OCI-LY7 (cell line): ENCODE results near the gene TAS2R10. TPM values are rescaled to one million over a fixed set of nuclear protein-coding genes. Genes with fewer than 3 reads are reported as not detected.

Source experiments
- BruUV-seq: library from RNA; stranded (reverse); fragments of 400-500 nt; replicated peaks from 2 replicates; lab custom pipeline; 2021; lab: Mats Ljungman, UMichigan
- CTCF ChIA-PET: fragments of 300-600 bp; sonication (Branson Sonifier 250); formaldehyde crosslinking; loops from one replicate; lab custom pipeline; 2022; ENCODE audit warnings: antibody characterized with exemption; ENCODE audit not compliant: unreplicated experiment; lab: Charles Lee
- POLR2A ChIA-PET: fragments of 300-600 bp; sonication (Branson Sonifier 250); formaldehyde crosslinking; loops from one replicate; lab custom pipeline; 2022; ENCODE audit warnings: antibody characterized with exemption; lab: Charles Lee
- DNase-seq: peaks from one replicate; pipeline ENCODE4 v3.0.0-alpha.2; 2015; ENCODE audit warnings: low spot score
- H2AFZ ChIP-seq: fragments of 200-600 bp; sonication (generic), shearing (Covaris generic); 2 replicates; pipeline ENCODE4 v1.6.1; 2014; ENCODE audit warnings: mild to moderate bottlenecking, antibody characterized with exemption, low read length, moderate library complexity
- H3K27ac ChIP-seq: fragments of 200-600 bp; sonication (generic); 2 replicates; pipeline ENCODE4 v1.5.1; 2014; ENCODE audit warnings: mixed run types, low read depth, mild to moderate bottlenecking, moderate library complexity, low read length, inconsistent platforms; ENCODE audit not compliant: poor library complexity, severe bottlenecking
- H3K36me3 ChIP-seq: fragments of 200-600 bp; sonication (generic); 2 replicates; pipeline ENCODE4 v1.6.1; 2014; ENCODE audit warnings: mild to moderate bottlenecking, antibody characterized with exemption, low read length, moderate library complexity, mixed read lengths; ENCODE audit not compliant: insufficient read depth
- H3K4me1 ChIP-seq: fragments of 200-600 bp; sonication (generic); 2 replicates; pipeline ENCODE4 v1.5.1; 2014; ENCODE audit warnings: mild to moderate bottlenecking, low read length; ENCODE audit not compliant: insufficient read depth, poor library complexity, severe bottlenecking
- H3K4me2 ChIP-seq: fragments of 200-600 bp; sonication (generic); 2 replicates; pipeline ENCODE4 v1.6.1; 2014; ENCODE audit warnings: mild to moderate bottlenecking, low read length
- H3K4me3 ChIP-seq: fragments of 200-600 bp; sonication (generic); 2 replicates; pipeline ENCODE4 v1.5.1; 2014; ENCODE audit warnings: mild to moderate bottlenecking, low read depth, low read length; ENCODE audit not compliant: poor library complexity, severe bottlenecking
- H3K79me2 ChIP-seq: fragments of 200-600 bp; sonication (generic); 2 replicates; pipeline ENCODE4 v1.6.1; 2016; ENCODE audit warnings: low read depth, mild to moderate bottlenecking, low read length, moderate library complexity, mixed read lengths; ENCODE audit not compliant: insufficient read depth
- H3K9me2 ChIP-seq: fragments of 200-600 bp; sonication (generic); 2 replicates; pipeline ENCODE4 v1.6.1; 2016; ENCODE audit warnings: mild to moderate bottlenecking, low read length, mixed read lengths; ENCODE audit not compliant: insufficient read depth
- H3K9me3 ChIP-seq: fragments of 200-600 bp; sonication (generic); 2 replicates; pipeline ENCODE4 v1.6.1; 2014; ENCODE audit warnings: mild to moderate bottlenecking, mixed run types, low read length, mixed read lengths
- H4K20me1 ChIP-seq: fragments of 200-600 bp; sonication (generic); 2 replicates; pipeline ENCODE4 v1.6.1; 2014; ENCODE audit warnings: mild to moderate bottlenecking, antibody characterized with exemption, low read length, moderate library complexity, mixed read lengths; ENCODE audit not compliant: insufficient read depth
- EZH2phosphoT487 ChIP-seq: fragments of 200-600 bp; sonication (generic); IDR thresholded peaks from 2 replicates; pipeline ENCODE4 v1.6.1; 2018; ENCODE audit warnings: low read depth, borderline replicate concordance, mild to moderate bottlenecking, mixed run types, antibody characterized with exemption, low read length, moderate library complexity, mixed read lengths
- intact Hi-C: fragments of 100-400 bp; cut with micrococcal nuclease; formaldehyde crosslinking; loops from one replicate; pipeline ENCODE4 v1.10.0; 2022; ENCODE audit not compliant: unreplicated experiment
- small RNA-seq: library from RNA; depleted of rRNA; stranded (forward); fragments of <200 nt; gene quantifications from one replicate; pipeline ENCODE3, GENCODE V24; 2014
- total RNA-seq, 2 experiments: library from RNA; depleted of rRNA in 1 of 2; stranded (reverse); fragments of >200 nt in 1 of 2; shearing (Covaris generic) in 1 of 2; gene quantifications; 2 replicates each; pipeline ENCODE4 v1.2.3, GENCODE V29; 2014 to 2022
- TF ChIP-seq, protein P1 (sequence below): fragments of 200-600 bp; sonication (generic); conservative IDR thresholded peaks from 2 replicates; pipeline ENCODE4 v1.5.1; 2014; ENCODE audit warnings: mild to moderate bottlenecking, antibody characterized with exemption, low read length, moderate library complexity, mixed read lengths

TAS2R10 gene
- total RNA-seq, 2 experiments from 2014 or later: 0.50 TPM; not detected in 1

DNA sequence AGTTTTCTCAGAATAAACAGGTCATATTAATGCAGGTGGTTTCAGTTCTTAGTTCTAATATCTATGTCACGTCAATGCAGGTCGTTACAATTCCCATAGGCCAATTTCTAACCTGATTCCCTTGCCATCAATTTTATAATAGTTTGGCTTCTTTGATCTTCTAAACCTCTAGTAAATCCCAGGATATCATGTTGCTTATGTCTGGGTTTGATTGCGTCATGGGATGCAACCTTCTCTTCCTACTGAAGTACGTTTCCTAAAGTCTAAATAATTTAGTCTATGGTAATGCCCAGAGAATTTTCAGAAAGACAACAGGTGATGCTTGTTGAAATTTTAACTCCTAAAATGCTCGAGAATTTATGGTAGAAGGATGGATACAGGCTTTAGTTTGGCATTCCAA, 42.9 kb downstream of the TAS2R10 start:
- POLR2A ChIA-PET: no interaction called here
- no peaks in the 10 kb centered on the region for H3K9me3 ChIP-seq
- TF ChIP-seq, protein P1, sequence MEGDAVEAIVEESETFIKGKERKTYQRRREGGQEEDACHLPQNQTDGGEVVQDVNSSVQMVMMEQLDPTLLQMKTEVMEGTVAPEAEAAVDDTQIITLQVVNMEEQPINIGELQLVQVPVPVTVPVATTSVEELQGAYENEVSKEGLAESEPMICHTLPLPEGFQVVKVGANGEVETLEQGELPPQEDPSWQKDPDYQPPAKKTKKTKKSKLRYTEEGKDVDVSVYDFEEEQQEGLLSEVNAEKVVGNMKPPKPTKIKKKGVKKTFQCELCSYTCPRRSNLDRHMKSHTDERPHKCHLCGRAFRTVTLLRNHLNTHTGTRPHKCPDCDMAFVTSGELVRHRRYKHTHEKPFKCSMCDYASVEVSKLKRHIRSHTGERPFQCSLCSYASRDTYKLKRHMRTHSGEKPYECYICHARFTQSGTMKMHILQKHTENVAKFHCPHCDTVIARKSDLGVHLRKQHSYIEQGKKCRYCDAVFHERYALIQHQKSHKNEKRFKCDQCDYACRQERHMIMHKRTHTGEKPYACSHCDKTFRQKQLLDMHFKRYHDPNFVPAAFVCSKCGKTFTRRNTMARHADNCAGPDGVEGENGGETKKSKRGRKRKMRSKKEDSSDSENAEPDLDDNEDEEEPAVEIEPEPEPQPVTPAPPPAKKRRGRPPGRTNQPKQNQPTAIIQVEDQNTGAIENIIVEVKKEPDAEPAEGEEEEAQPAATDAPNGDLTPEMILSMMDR: no peak
- no peak for TF ChIP-seq EZH2phosphoT487

DNA sequence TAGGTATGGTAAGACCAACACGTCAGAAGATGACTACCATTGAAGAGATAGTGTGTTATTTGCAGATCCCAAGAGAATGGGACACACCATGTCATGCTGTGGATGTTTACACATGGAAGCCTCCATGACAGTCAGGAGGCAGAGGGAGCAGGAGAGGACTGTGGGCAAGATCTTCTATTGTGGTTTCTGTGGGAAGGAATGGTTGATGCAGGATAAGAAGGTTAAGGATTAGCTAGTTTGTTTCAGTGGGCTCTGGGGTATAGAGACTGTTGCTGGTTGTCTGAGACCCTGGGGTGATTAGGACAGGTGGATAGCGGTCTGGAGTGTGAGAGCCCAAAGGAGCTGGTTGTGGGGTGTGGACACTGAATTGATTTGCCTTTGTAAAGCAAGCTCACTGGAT, 47.1 kb downstream of the TAS2R10 start:
- DNase-seq: no peak
- BruUV-seq: no TSS peak
- Histone ChIP-seq H3K9me3 (no peaks in the 10 kb centered on the region), H3K9me2 (no peaks in the 10 kb centered on the region), H3K27ac (no peak overlapping the region), H3K36me3 (no peaks in the 10 kb centered on the region), H2AFZ (no peak overlapping the region), H3K4me3 (no peak overlapping the region), H3K4me2 (no peak overlapping the region), H3K4me1 (no peaks in the 10 kb centered on the region), H3K79me2 (no peaks in the 10 kb centered on the region), H4K20me1 (no peaks in the 10 kb centered on the region)
- ChIA-PET POLR2A (interaction anchor here (0.7 to 1.1 kb wide), 2 partner anchors 14 to 405 kb away, joined by 3 to 4 read pairs; no protein-coding TSS in a partner anchor), CTCF (no interaction called here)
- intact Hi-C loops: no loop called here
- no peak for TF ChIP-seq EZH2phosphoT487
- TF ChIP-seq, protein P1: no peak

More for the DNA sequence above, 42.9 kb downstream of the TAS2R10 start:
- H3K79me2 ChIP-seq: no peaks in the 10 kb centered on the region
- CTCF ChIA-PET: no interaction called here
- no peaks in the 10 kb centered on the region for H4K20me1 ChIP-seq
- no peaks in the 10 kb centered on the region for H3K9me2 ChIP-seq
- BruUV-seq: no TSS peak
- no peak overlapping the region for H3K4me3 ChIP-seq
- H3K4me2 ChIP-seq: no peak overlapping the region
- H2AFZ ChIP-seq: no peak overlapping the region
- H3K36me3 ChIP-seq: no peaks in the 10 kb centered on the region
- H3K4me1 ChIP-seq: no peaks in the 10 kb centered on the region
- intact Hi-C loops: no loop called here
- no peak overlapping the region for H3K27ac ChIP-seq
- no peak for DNase-seq

Small RNA genes lying within 50 kb of the gene (small RNA-seq; reads per million reads assigned to genes)
- gene PRR4: not detected

Other genes starting within 250 kb of the TAS2R10 start
- gene MAGOHB, start 212.7 kb downstream of the TAS2R10 start, total RNA-seq (2014; rRNA removed; shearing (Covaris generic)): 35.6 and 44.4 TPM in 2 replicates
- 54.7 and 66.5 TPM in 2 replicates for gene MAGOHB, start 212.7 kb downstream of the TAS2R10 start, total RNA-seq (2022)
- not detected in 2 replicates for gene STYK1, start 152.3 kb downstream of the TAS2R10 start, total RNA-seq (2014; rRNA removed; shearing (Covaris generic))
- gene STYK1, start 152.3 kb downstream of the TAS2R10 start, total RNA-seq (2022): 0.11 TPM in 1 of 2 replicates, not detected in the other
- gene YBX3, start 103.0 kb downstream of the TAS2R10 start, total RNA-seq (2014; rRNA removed; shearing (Covaris generic)): 70.7 and 97.5 TPM in 2 replicates
- gene YBX3, start 103.0 kb downstream of the TAS2R10 start, total RNA-seq (2022): 220 and 223 TPM in 2 replicates
- gene TAS2R7, start 23.7 kb downstream of the TAS2R10 start, total RNA-seq (2014; rRNA removed; shearing (Covaris generic)): not detected in 2 replicates
- gene TAS2R7, start 23.7 kb downstream of the TAS2R10 start, total RNA-seq (2022): not detected in 2 replicates
- gene TAS2R8, start 19.1 kb downstream of the TAS2R10 start, total RNA-seq (2014; rRNA removed; shearing (Covaris generic)): not detected in 2 replicates
- gene TAS2R8, start 19.1 kb downstream of the TAS2R10 start, total RNA-seq (2022): not detected in 2 replicates
- not detected in 2 replicates for gene TAS2R9, start 16.2 kb downstream of the TAS2R10 start, total RNA-seq (2014; rRNA removed; shearing (Covaris generic))
- not detected in 2 replicates for gene TAS2R9, start 16.2 kb downstream of the TAS2R10 start, total RNA-seq (2022)
- 1.4 and 1.5 TPM in 2 replicates for gene PRR4, start 23.1 kb upstream of the TAS2R10 start, total RNA-seq (2014; rRNA removed; shearing (Covaris generic))
- 1.3 TPM in 1 of 2 replicates, not detected in the other for gene PRR4, start 23.1 kb upstream of the TAS2R10 start, total RNA-seq (2022)
- gene PRH1, start 57.9 kb upstream of the TAS2R10 start, total RNA-seq (2014; rRNA removed; shearing (Covaris generic)): 26.8 and 41.4 TPM in 2 replicates
- 22.6 and 30.4 TPM in 2 replicates for gene PRH1, start 57.9 kb upstream of the TAS2R10 start, total RNA-seq (2022)
- 0.92 and 1.3 TPM in 2 replicates for gene TAS2R13, start 83.2 kb upstream of the TAS2R10 start, total RNA-seq (2014; rRNA removed; shearing (Covaris generic))
- 0.81 and 1.2 TPM in 2 replicates for gene TAS2R13, start 83.2 kb upstream of the TAS2R10 start, total RNA-seq (2022)
- not detected in 2 replicates for gene PRH2, start 102.9 kb upstream of the TAS2R10 start, total RNA-seq (2014; rRNA removed; shearing (Covaris generic))
- gene PRH2, start 102.9 kb upstream of the TAS2R10 start, total RNA-seq (2022): not detected in 2 replicates
- 2.9 and 4.5 TPM in 2 replicates for gene TAS2R14, start 112.9 kb upstream of the TAS2R10 start, total RNA-seq (2014; rRNA removed; shearing (Covaris generic))
- 2.4 and 2.8 TPM in 2 replicates for gene TAS2R14, start 112.9 kb upstream of the TAS2R10 start, total RNA-seq (2022)
- 1.4 and 1.6 TPM in 2 replicates for gene TAS2R50, start 160.6 kb upstream of the TAS2R10 start, total RNA-seq (2014; rRNA removed; shearing (Covaris generic))
- 0.76 and 1.4 TPM in 2 replicates for gene TAS2R50, start 160.6 kb upstream of the TAS2R10 start, total RNA-seq (2022)
- gene TAS2R20, start 171.9 kb upstream of the TAS2R10 start, total RNA-seq (2014; rRNA removed; shearing (Covaris generic)): 2.1 and 4.6 TPM in 2 replicates
- gene TAS2R20, start 171.9 kb upstream of the TAS2R10 start, total RNA-seq (2022): 1.9 and 2.3 TPM in 2 replicates
- gene TAS2R19, start 196.3 kb upstream of the TAS2R10 start, total RNA-seq (2014; rRNA removed; shearing (Covaris generic)): 2.0 and 3.2 TPM in 2 replicates
- 2.9 and 3.4 TPM in 2 replicates for gene TAS2R19, start 196.3 kb upstream of the TAS2R10 start, total RNA-seq (2022)
- gene TAS2R31, start 205.0 kb upstream of the TAS2R10 start, total RNA-seq (2014; rRNA removed; shearing (Covaris generic)): 1.3 and 2.2 TPM in 2 replicates
- 3.5 and 4.3 TPM in 2 replicates for gene TAS2R31, start 205.0 kb upstream of the TAS2R10 start, total RNA-seq (2022)
- 1.3 TPM in 1 of 2 replicates, not detected in the other for gene TAS2R46, start 235.9 kb upstream of the TAS2R10 start, total RNA-seq (2014; rRNA removed; shearing (Covaris generic))
- gene TAS2R46, start 235.9 kb upstream of the TAS2R10 start, total RNA-seq (2022): 1.4 and 1.6 TPM in 2 replicates